ENCODE measurements around the gene STARD4.

The STARD4 gene

GRCh38 chr5:111511174-111511830 is 1.0 kb downstream of the STARD4 start:
- DNase-seq (ENCODE audit: low spot score) = no peak
- no peak for TF ChIP-seq CTCF (IDR thresholded peaks at IDR 0.05; ENCODE audit: extremely low read depth, missing control alignments)

GRCh38 chr5:111509119-111509518 is 3.2 kb downstream of the STARD4 start:
- no peak for TF ChIP-seq CTCF (IDR thresholded peaks at IDR 0.05; ENCODE audit: extremely low read depth, missing control alignments)
- no peak for DNase-seq (ENCODE audit: low spot score)

GRCh38 chr5:111507276-111507675 is 5.1 kb downstream of the STARD4 start:
- TF ChIP-seq CTCF (IDR thresholded peaks at IDR 0.05; ENCODE audit: extremely low read depth, missing control alignments) = no peak
- no peak for DNase-seq (ENCODE audit: low spot score)

GRCh38 chr5:111505096-111505495 is 7.2 kb downstream of the STARD4 start:
- no peak for TF ChIP-seq CTCF (IDR thresholded peaks at IDR 0.05; ENCODE audit: extremely low read depth, missing control alignments)

GRCh38 chr5:111502956-111503355 is 9.4 kb downstream of the STARD4 start:
- TF ChIP-seq CTCF (IDR thresholded peaks at IDR 0.05; ENCODE audit: extremely low read depth, missing control alignments) = no peak
- no peak for DNase-seq (ENCODE audit: low spot score)

More at GRCh38 chr5:111505096-111505495, 7.2 kb downstream of the STARD4 start:
- DNase-seq (ENCODE audit: low spot score) = no peak

- DNase-seq (ENCODE audit: low spot score) = no peak
- no peak for TF ChIP-seq CTCF (IDR thresholded peaks at IDR 0.05; ENCODE audit: extremely low read depth, missing control alignments)
Observed at GRCh38 chr5:111498346-111498745, 14.0 kb downstream of the STARD4 start.

- no peak for DNase-seq (ENCODE audit: low spot score)
- no peak for TF ChIP-seq CTCF (IDR thresholded peaks at IDR 0.05; ENCODE audit: extremely low read depth, missing control alignments)
Observed at GRCh38 chr5:111495159-111495558, 17.2 kb downstream of the STARD4 start.
